Endothelial cell of umbilical vein (primary cell): Measurements from ENCODE around the gene GTF2IRD1. TPM values are rescaled to one million over a fixed set of nuclear protein-coding genes. Genes with fewer than 3 reads are reported as not detected.
"Not testable (repeated sequence)": the region's sequence is repeated elsewhere in the genome, so short reads cannot be mapped to it uniquely, and the experiment has no call there.

ENCODE experiments used
- BruUV-seq: library from RNA; stranded (reverse); fragments of 400-500 nt; replicated peaks from 2 replicates; lab custom pipeline; 2021; lab: Mats Ljungman, UMichigan
- CTCF ChIA-PET: fragments of 300-600, 350-600 bp; sonication (Branson Sonifier 250); formaldehyde crosslinking; loops from one replicate; lab custom pipeline; 2021; ENCODE audit warnings: antibody characterized with exemption, inconsistent platforms; lab: Charles Lee
- POLR2A ChIA-PET: fragments of 300-600, 350-600 bp; sonication (Branson Sonifier 250); formaldehyde crosslinking; loops from one replicate; lab custom pipeline; 2021; ENCODE audit warnings: antibody characterized with exemption, inconsistent platforms; lab: Charles Lee
- DNase-seq: peaks from one replicate; pipeline ENCODE4 v3.0.0-alpha.2; 2011; ENCODE audit warnings: low read depth, low spot score
- FAIRE-seq: peaks from 2 replicates; lab custom pipeline; 2011; peaks lifted over from hg19 to GRCh38; lab: Jason Lieb, UNC
- H2AFZ ChIP-seq: 2 replicates; pipeline ENCODE4 v1.6.0; 2012; ENCODE audit warnings: low read depth, low read length, control low read depth, inconsistent platforms
- H3K27ac ChIP-seq: 2 replicates; pipeline ENCODE4 v1.5.1; 2011; ENCODE audit warnings: low read depth, mild to moderate bottlenecking, control low read depth, low read length, moderate library complexity; ENCODE audit not compliant: insufficient read depth
- H3K27me3 ChIP-seq, 2 experiments: 2 replicates each; pipeline versions ENCODE4 v1.6.0 to v1.6.1; 2011; ENCODE audit warnings: low read length in 2 of 2, mixed read lengths in 1 of 2; ENCODE audit not compliant: control insufficient read depth in 2 of 2, insufficient read depth in 2 of 2
- H3K36me3 ChIP-seq, 2 experiments: 2 replicates in 1 of 2; 3 replicates in 1 of 2; pipeline ENCODE4 v1.5.1; 2011; ENCODE audit warnings: low read length in 2 of 2, mild to moderate bottlenecking in 1 of 2, moderate library complexity in 1 of 2; ENCODE audit not compliant: control insufficient read depth in 2 of 2, insufficient read depth in 2 of 2; ENCODE audit errors: extremely low read depth in 1 of 2
- H3K4me1 ChIP-seq: 3 replicates; pipeline ENCODE4 v1.5.1; 2011; ENCODE audit warnings: mild to moderate bottlenecking, low read length; ENCODE audit not compliant: control insufficient read depth, insufficient read depth; ENCODE audit errors: extremely low read depth
- H3K4me2 ChIP-seq: 2 replicates; pipeline ENCODE4 v1.6.1; 2011; ENCODE audit warnings: low read length, control low read depth, mixed read lengths; ENCODE audit not compliant: insufficient read depth
- H3K4me3 ChIP-seq, 3 experiments: fragments of 200-600 bp in 1 of 3; sonication (generic), shearing (Covaris generic) in 1 of 3; replicated peaks in 1 of 3; 2 replicates each; pipeline ENCODE4 v1.5.1; 2011 to 2016; ENCODE audit warnings: control low read depth in 3 of 3, low read length in 3 of 3, mild to moderate bottlenecking in 2 of 3, inconsistent platforms in 1 of 3, low read depth in 1 of 3, moderate library complexity in 1 of 3; ENCODE audit not compliant: insufficient read depth in 1 of 3
- H3K79me2 ChIP-seq: 2 replicates; pipeline ENCODE4 v1.6.0; 2012; ENCODE audit warnings: low read length, inconsistent platforms; ENCODE audit not compliant: control insufficient read depth, insufficient read depth
- H3K9ac ChIP-seq: replicated peaks from 2 replicates; pipeline ENCODE3; 2011; ENCODE audit warnings: low read length, control low read depth; ENCODE audit not compliant: insufficient read depth; ENCODE audit errors: extremely low read depth
- H3K9me1 ChIP-seq: replicated peaks from 3 replicates; pipeline ENCODE4 v1.6.0; 2011; ENCODE audit warnings: mild to moderate bottlenecking, low read length; ENCODE audit not compliant: control insufficient read depth, insufficient read depth; ENCODE audit errors: extremely low read depth
- H3K9me3 ChIP-seq: replicated peaks from 2 replicates; pipeline ENCODE4 v1.5.1; 2012; ENCODE audit warnings: low read length, inconsistent platforms; ENCODE audit not compliant: control insufficient read depth, insufficient read depth
- H4K20me1 ChIP-seq: replicated peaks from 2 replicates; pipeline ENCODE3; 2011; ENCODE audit warnings: mild to moderate bottlenecking, low read length; ENCODE audit not compliant: control insufficient read depth, insufficient read depth; ENCODE audit errors: extremely low read depth
- POLR2AphosphoS5 ChIP-seq: IDR thresholded peaks from 2 replicates; pipeline ENCODE4 v1.6.1; 2012; ENCODE audit warnings: low read depth, mild to moderate bottlenecking, control low read depth, low read length, moderate library complexity; ENCODE audit not compliant: insufficient read depth
- dilution Hi-C: fragments of 300-500 bp; cut with MboI; formaldehyde crosslinking; loops from one replicate; pipeline ENCODE4 v1.15.0; 2019; ENCODE audit warnings: low sequenced_read_pairs; ENCODE audit not compliant: extremely low pct_ligation_motif_present
- intact Hi-C: fragments of 100-400 bp; cut with micrococcal nuclease; formaldehyde crosslinking; loops from one replicate; pipeline ENCODE4 v1.10.0; 2022
- polyA plus RNA-seq, 4 experiments: library from polyadenylated mRNA; depleted of rRNA in 3 of 4; stranded (reverse) in 3 of 4; unstranded in 1 of 4; fragments of >200 nt; gene quantifications; 2 replicates each; pipeline versions ENCODE4 v1.2.1 to v1.2.3, GENCODE V29; 2011 to 2012; ENCODE audit warnings: missing spikeins in 1 of 4
- total RNA-seq: library from RNA; stranded (reverse); gene quantifications from 2 replicates; pipeline ENCODE4 v1.2.3, GENCODE V29; 2021

Gene GTF2IRD1
- total and polyA plus RNA-seq, 2 donors (not counting 3 experiments of a cell fraction or from before 2014, with no cell fraction given), result 14.2 to 24.2 TPM

GRCh38 chr7:74418538-74418937 is 35.2 kb upstream of the GTF2IRD1 start:
- CTCF ChIA-PET, result interaction anchor here (0.6 to 6.6 kb wide), 8 partner anchors 11 to 627 kb away, joined by 3 to 64 read pairs (median 5); no protein-coding TSS in a partner anchor
- Histone ChIP-seq H3K4me1 (no peaks in the 10 kb centered on the region), H3K36me3 (no peaks in the 10 kb centered on the region), H3K4me2 (no peak overlapping the region), H2AFZ (no peak overlapping the region), H4K20me1 (no peaks in the 10 kb centered on the region), H3K79me2 (no peaks in the 10 kb centered on the region), H3K4me3 (no peak overlapping the region), H3K27me3 (no peaks in the 10 kb centered on the region), H3K9me3 (no peaks in the 10 kb centered on the region), H3K9ac (no peak overlapping the region), H3K27ac (no peak overlapping the region), H3K9me1 (no peaks in the 10 kb centered on the region)
- dilution Hi-C loops (no loop called here), intact Hi-C loops (loop anchor here (5.0 kb wide), 1 partner anchor 239 kb away; the partner anchor contains the start of gene GTF2I)
- FAIRE-seq (no peak), DNase-seq (no peak)
- TF ChIP-seq POLR2AphosphoS5, result no peak
- no TSS peak for BruUV-seq
- POLR2A ChIA-PET, result no interaction called here

GRCh38 chr7:74419232-74419631 is 34.5 kb upstream of the GTF2IRD1 start:
- H3K4me3 ChIP-seq, H3K36me3 ChIP-seq, POLR2A ChIA-PET, H3K27ac ChIP-seq, H3K9ac ChIP-seq, dilution Hi-C loops, H2AFZ ChIP-seq, H3K9me1 ChIP-seq, H3K27me3 ChIP-seq, FAIRE-seq, H3K79me2 ChIP-seq, BruUV-seq, H3K4me1 ChIP-seq, H4K20me1 ChIP-seq, DNase-seq, H3K9me3 ChIP-seq, H3K4me2 ChIP-seq: not testable (repeated sequence)
- intact Hi-C loops, result loop anchor here (5.0 kb wide), 1 partner anchor 238 kb away; the partner anchor contains the start of gene GTF2I
- CTCF ChIA-PET, result interaction anchor here (0.6 to 6.6 kb wide), 3 partner anchors 31 to 147 kb away, joined by 3 to 64 read pairs (median 4); no protein-coding TSS in a partner anchor
